IMR-90 (cell line): ENCODE results near the gene TBC1D16.

Experiments used
- POLR2A ChIP-seq: IDR thresholded peaks from 2 replicates; pipeline ENCODE4 v1.6.1; 2012; ENCODE audit warnings: mild to moderate bottlenecking, low read depth, low read length
- TF ChIP-seq, protein P1 (sequence below): conservative IDR thresholded peaks from 2 replicates; pipeline ENCODE4 v1.5.1; 2012; ENCODE audit warnings: mild to moderate bottlenecking, low read depth, low read length, improper control_type of control experiment

DNA sequence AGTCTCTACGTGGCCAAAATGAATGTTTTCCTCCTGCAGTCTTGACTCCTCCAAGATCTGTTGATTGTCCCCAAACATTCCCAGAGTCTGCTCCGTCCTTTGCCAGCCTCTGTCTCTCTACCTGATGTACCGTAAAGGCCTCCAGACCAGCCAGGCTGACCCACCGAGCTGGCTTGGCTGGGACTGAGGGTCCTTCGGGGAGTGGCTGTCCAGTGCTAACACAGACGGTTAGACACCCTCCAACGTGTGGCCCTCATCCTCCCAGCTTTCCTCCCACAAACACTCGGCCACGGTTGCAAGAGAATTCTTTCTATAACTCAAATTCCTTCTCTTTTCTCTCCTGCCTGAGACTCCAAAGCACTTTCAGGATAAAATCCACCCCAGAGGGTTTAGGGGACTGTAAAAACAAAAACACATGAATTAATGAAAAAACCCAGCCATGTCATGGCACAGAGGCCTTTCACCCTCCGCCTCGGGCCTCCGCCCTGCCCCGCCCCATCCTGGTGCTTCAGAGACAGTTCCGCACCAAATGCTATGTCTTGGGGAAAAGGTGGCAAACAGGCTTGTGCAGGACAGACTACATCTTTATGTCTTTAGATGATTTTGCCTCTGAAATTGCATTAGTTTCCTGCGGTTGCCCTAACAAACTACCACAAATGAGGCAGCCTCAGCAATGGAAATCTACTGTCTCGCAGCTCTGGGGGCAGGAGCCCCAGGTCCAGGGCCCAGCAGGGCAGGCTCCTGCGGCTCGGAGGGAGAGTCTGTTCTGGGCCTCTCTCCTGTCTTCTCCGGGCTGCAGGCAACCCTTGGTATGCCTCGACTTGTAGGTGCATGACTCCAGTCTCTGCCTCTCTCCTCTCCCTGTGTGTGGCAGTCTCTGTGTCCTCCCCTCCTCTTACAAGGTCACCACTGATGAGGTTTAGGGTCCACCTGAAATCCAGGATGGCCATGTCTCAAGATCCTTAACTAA, 124.0 kb downstream of the TBC1D16 start:
- TF ChIP-seq POLR2A = no peak
- TF ChIP-seq, protein P1, sequence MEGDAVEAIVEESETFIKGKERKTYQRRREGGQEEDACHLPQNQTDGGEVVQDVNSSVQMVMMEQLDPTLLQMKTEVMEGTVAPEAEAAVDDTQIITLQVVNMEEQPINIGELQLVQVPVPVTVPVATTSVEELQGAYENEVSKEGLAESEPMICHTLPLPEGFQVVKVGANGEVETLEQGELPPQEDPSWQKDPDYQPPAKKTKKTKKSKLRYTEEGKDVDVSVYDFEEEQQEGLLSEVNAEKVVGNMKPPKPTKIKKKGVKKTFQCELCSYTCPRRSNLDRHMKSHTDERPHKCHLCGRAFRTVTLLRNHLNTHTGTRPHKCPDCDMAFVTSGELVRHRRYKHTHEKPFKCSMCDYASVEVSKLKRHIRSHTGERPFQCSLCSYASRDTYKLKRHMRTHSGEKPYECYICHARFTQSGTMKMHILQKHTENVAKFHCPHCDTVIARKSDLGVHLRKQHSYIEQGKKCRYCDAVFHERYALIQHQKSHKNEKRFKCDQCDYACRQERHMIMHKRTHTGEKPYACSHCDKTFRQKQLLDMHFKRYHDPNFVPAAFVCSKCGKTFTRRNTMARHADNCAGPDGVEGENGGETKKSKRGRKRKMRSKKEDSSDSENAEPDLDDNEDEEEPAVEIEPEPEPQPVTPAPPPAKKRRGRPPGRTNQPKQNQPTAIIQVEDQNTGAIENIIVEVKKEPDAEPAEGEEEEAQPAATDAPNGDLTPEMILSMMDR = no peak
